GM12878 (cell line): Measurements from ENCODE around the gene TMEM87A.

Experiments used
- CREB1 ChIP-seq: IDR thresholded peaks from 2 replicates; pipeline ENCODE4 v1.6.1; 2012; ENCODE audit warnings: low read depth, mild to moderate bottlenecking, inconsistent platforms
- POLR2AphosphoS2 ChIP-seq: IDR thresholded peaks from 2 replicates; pipeline ENCODE4 v1.6.1; 2011; ENCODE audit warnings: low read depth, mild to moderate bottlenecking, low read length, improper control_type of control experiment, moderate library complexity

GRCh38 chr15:42207674-42208579 lies 65.3 kb downstream of the TMEM87A start, which contains the start of gene VPS39:
- peak; percentile 60; the same call in 1 of the 2 replicates for TF ChIP-seq CREB1
- TF ChIP-seq POLR2AphosphoS2, result peak; percentile 89
